ENCODE results near the gene HIP1.

HIP1 gene

DNA sequence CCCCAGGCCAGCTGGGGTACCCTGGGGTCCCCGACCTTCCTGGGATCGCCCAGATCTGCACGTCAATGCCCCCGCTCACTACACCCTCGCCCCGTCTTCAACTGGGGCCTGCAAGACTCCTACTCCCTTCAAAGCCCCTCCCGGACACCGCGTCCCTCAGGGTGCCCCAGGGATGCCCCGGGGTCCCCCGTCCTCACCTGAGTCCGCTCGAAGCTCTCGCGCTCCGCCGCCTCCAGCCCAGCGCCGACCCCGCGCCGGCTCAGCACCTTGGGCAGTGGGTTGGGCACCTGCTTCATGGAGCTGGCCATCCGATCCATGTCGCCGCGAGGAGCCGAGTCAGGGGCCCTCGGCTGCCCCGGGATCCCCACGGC lies at the start of gene HIP1:
Gene HIP1 (minus strand): TSS at position 338 of the 371 bp plus-strand sequence. CDS start 21 bp downstream, at position 317.
- TF ChIP-seq GATA3 (IDR thresholded peaks at IDR 0.05; ENCODE audit: low read depth, low read length), result no peak
- no peak for TF ChIP-seq GATA2 (IDR thresholded peaks at IDR 0.05; ENCODE audit: low read depth, low read length)

DNA sequence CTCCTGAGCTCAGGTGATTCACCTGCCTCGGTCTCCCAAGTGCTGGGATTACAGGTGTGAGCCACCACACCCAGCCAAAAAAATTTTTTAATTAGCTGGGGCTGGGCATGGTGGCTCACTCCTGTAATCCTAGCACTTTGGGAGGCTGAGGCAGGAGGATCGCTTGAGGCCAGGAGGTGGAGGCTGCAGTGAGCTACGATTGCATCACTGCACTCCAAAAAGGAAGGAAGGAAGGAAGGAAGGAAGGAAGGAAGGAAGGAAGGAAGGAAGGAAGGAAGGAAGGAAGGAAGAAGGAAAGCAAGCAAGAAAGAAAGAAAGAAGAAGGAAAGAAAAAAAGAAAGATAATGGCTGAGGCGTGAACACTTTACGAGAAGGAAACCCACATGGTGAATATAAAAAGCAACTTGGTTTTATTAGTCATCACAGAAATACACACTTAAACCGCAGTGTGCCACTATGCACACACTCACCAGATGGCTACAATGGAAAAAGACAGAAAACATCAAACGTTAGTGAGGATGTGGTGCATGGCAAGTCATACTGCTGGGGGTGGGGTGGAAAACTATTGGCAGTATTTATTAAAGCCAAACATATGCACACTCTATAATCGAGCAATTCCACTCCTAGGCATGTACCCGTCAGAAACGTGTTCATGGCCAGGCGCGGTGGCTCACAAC lies 37.7 kb upstream of the HIP1 start:
- no peak for TF ChIP-seq GATA2 (IDR thresholded peaks at IDR 0.05; ENCODE audit: low read depth, low read length)
- TF ChIP-seq GATA3 (IDR thresholded peaks at IDR 0.05; ENCODE audit: low read depth, low read length), result no peak

DNA sequence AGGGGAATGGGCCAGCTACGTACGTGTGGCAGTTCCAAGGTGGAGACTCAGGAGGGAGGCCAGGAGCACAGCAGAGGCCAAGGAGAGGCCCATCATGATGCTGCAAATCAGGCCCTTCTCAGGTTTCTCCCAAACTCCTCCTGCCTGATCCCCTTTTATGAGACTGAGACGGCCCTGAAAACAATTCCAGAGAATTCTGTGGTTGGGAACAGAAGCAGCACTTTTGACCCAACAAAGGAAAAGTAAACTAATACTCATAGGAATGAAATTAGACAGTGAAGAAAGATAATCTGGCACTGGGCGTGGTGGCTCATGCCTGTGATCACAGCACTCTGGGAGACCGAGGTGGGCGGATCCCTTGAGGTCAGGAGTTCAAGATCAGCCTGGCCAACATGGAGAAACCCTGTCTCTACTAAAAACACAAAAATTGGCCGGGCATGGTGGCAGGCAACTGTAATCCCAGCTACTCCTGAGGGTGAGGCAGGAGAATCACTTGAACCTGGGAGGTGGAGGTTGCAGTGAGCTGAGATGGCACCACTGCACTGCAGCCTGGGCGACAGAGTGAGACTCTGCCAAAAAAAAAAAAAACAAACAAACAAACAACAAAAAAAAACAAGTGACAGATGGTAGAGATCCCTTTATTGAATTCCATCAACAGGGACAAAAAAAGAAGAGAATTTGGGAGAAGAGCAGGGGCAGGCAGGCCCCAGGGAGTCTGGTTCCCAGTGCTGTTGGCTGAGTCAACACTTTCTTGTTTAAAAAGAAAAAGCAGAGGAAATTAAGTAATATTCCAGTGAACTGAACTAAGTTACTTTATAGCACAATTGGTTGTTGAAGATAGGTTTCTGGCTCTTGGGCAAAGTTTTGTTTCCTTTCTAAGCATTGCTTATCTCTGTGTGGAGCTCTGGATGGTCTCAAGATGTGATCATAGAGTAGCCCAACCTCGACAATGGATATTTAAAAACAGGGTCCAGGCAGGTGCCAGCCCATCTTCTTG lies 33.6 kb upstream of the HIP1 start, which contains the start of gene CCL26:
Gene CCL26 (minus strand): TSS at position 131 of the 997 bp plus-strand sequence. CDS start 35 bp downstream, at position 96.
- no peak for TF ChIP-seq GATA2 (IDR thresholded peaks at IDR 0.05; ENCODE audit: low read depth, low read length)
- TF ChIP-seq GATA3 (IDR thresholded peaks at IDR 0.05; ENCODE audit: low read depth, low read length), result no peak

DNA sequence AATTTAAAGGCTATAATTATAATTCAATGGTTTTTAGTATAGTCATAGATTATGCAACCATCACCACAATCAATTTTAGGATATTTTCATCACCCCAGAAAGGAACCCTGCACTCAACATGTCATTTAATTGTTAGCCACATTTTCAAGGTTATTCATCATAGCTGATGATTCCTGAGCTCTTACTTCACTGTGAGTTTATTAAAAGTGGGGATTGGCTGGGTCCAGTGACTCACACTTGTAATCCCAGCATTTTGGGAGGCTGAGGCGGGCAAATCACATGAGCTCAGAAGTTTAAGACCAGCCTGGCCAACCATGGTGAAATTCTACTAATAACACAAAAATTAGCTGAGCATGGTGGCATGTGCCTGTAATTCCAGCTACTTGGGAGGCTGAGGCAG lies 32.5 kb upstream of the HIP1 start:
- TF ChIP-seq GATA3 (IDR thresholded peaks at IDR 0.05; ENCODE audit: low read depth, low read length) (no peak), GATA2 (IDR thresholded peaks at IDR 0.05; ENCODE audit: low read depth, low read length) (no peak)

DNA sequence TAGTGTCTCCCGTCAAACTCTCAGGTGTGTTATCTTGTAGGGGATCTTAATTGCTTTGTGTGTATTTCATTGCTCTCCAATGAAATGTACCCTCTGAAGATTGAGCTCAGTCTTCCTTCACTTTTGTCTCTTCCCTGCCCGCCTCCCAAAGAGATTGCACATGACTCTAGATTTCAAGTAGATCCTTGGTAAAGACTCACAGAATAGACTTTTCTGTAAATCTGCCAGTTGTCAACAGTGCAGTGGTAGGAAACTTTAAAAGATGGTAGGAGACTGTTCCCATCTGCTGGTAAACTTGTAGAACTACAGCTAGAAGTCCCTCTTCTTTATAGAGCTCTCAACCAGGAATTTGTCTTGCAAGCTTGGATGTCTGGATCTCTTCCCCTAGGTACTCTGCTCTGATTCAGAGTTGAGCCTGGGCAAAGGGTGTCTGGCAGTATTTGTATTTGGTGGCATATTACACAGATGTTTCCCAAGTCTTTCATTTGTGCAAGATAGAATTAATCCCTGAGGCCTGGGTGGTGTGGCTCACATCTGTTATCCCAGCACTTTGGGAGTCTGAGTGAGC lies 23.7 kb upstream of the HIP1 start:
- TF ChIP-seq GATA3 (IDR thresholded peaks at IDR 0.05; ENCODE audit: low read depth, low read length) (peak; percentile 69; the same call in 1 of the 2 replicates), GATA2 (IDR thresholded peaks at IDR 0.05; ENCODE audit: low read depth, low read length) (peak; percentile 89)

DNA sequence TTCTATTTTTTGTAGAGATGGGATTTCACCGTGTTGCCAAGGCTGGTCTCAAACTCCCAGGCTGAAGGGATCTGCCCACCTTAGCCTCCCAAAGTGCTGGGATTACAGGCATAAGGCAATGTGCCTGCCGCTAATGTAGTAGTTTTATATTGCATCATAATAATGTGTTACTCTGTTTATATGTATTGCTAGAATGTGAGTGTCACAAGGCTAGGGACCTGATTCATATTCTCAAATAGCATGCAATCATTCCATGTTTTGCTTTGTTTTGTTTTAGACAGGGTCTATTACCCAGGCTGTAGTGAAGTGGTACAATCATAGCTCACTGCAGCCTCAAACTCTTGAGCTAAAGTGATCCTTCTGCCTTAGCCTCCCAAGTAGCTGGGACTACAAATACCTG lies 19.8 kb upstream of the HIP1 start:
- TF ChIP-seq GATA3 (IDR thresholded peaks at IDR 0.05; ENCODE audit: low read depth, low read length) (no peak), GATA2 (IDR thresholded peaks at IDR 0.05; ENCODE audit: low read depth, low read length) (no peak)

DNA sequence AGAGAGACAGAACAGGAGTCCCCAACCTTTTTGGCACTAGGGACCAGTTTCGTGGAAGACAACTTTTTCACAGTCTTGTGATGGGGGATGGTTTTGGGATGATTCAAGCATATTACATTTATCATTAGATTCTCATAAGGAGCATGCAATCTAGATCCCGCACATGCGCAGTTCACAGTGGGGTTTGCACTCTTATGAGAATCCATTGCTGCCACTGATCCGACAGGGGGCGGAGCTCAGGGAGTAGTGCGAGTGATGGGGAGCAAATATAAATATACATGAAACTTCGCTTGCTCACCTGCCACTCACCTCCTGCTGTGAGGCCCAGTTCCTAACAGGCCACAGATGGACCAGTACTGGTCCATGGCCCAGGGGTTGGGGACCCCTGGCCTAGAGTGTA lies 19.1 kb upstream of the HIP1 start:
- TF ChIP-seq GATA2 (IDR thresholded peaks at IDR 0.05; ENCODE audit: low read depth, low read length), result no peak
- TF ChIP-seq GATA3 (IDR thresholded peaks at IDR 0.05; ENCODE audit: low read depth, low read length), result no peak

DNA sequence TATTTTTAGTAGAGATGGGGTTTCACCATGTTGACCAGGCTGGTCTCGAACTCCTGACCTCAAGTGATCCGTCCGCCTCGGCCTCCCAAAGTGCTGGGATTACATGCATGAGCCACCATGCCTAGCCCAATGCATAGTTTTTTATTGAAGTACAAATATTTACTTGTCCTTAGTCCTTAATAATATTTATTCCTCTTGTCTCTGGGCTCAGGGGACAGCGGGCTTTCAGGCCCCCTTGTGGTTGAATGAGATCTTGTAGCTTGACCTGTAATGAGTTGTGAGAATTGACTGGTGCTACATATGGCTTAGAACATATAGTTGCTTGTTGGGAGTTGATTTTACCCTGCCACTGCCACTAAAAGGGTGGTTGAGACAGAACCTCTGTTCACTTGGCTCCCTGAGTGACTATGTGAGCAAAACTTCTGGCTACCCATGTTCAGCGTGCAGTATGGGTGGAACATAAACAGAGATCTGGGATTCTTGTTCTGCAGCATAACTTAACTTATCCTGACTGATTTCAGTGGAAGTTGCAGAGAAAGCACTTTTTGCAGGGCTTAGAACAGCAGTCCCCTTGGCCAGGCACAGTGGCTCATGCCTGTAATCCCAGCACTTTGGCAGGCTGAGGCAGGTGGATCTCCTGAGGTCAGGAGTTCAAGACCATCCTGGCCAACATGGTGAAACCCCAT lies 18.4 kb upstream of the HIP1 start:
- TF ChIP-seq GATA2 (IDR thresholded peaks at IDR 0.05; ENCODE audit: low read depth, low read length) (no peak), GATA3 (IDR thresholded peaks at IDR 0.05; ENCODE audit: low read depth, low read length) (no peak)

DNA sequence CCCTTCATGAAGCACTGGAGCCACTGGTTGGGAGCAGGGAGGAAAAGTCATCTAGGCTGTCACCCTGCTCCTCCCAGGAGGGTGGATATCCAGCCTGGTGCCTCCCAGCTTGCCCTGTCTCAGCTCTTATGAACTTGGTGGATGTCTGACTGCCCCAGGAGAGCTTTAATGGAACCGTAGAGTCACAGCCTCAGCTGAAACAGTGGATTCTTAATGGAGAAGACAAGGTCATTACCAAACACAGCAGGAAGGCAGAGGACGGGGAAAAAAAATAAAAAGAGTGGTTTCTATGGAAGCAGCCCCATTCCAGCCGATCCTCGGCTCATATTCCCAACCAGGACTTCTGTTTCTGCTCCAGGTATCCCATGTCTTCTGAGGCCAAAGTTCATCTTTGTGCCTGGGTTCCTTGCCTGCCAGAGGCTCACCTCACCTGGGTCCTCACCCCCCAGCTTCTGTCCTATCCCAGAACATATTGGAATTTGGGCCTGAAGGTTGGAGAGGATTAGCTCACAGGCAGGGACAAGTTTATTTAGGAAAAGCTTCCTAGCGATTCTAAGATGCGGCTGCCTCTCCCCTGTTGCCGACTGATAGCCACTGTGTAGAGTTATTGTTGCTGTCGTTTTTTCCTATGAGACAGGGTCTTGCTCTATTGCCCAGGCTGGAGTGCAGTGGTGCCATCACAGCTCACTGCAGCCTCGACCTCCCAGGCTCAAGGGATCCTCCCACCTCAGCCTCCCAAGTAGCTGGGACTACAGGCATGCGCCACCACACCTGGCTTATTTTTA lies 17.7 kb upstream of the HIP1 start:
- TF ChIP-seq GATA3 (IDR thresholded peaks at IDR 0.05; ENCODE audit: low read depth, low read length) (no peak), GATA2 (IDR thresholded peaks at IDR 0.05; ENCODE audit: low read depth, low read length) (no peak)

DNA sequence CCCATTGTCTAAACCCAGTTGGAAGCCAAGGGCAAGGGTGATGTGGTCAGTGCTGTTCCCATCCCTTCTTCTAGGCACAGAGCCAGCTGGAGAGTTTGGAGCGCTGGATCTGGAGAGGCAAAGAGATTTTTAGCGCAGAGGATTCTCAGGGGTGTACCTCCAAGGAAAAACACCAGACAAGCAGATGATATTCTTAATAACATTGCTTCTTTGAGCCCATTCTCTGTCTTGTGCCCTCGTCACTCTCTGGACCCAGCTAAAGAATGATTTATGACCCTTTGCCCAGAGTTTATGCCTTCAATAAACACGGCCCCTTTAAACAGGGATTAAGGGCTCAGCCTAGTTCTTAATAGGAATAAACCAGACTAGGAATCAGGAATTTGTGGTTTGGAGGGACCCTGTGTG lies 4.7 kb upstream of the HIP1 start:
- TF ChIP-seq GATA2 (IDR thresholded peaks at IDR 0.05; ENCODE audit: low read depth, low read length) (no peak), GATA3 (IDR thresholded peaks at IDR 0.05; ENCODE audit: low read depth, low read length) (no peak)

DNA sequence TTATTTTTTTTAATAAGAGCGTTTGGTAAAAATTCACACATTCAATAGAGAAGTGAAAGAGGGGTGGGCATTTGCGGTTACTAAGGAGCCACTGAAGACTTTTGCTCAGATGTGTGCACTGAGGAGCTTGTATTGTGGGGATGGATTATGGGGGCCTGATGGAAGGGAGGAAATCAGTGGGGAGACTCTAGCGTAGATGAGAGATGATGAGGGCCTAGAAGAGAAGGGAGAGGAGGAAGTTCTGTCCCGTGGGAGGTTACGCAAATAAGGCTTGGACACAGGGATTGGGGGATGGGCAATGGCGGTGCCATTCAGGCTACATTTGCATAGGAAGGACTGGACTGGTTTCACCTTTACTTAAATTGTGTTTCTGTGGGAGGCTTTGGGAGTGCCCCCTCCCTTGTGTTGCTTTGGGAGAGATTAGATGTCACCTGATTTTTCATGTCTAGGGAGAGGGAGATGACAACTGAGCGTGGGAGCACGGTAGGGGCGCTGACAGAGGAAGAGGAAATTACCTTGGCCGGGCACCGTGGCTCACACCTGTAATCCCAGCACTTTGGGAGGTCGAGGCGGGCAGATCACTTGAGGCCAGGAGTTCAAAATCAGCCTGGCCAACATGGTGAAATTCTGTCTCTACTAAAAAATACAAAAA lies 2.2 kb upstream of the HIP1 start:
- TF ChIP-seq GATA2 (IDR thresholded peaks at IDR 0.05; ENCODE audit: low read depth, low read length), result no peak
- no peak for TF ChIP-seq GATA3 (IDR thresholded peaks at IDR 0.05; ENCODE audit: low read depth, low read length)

DNA sequence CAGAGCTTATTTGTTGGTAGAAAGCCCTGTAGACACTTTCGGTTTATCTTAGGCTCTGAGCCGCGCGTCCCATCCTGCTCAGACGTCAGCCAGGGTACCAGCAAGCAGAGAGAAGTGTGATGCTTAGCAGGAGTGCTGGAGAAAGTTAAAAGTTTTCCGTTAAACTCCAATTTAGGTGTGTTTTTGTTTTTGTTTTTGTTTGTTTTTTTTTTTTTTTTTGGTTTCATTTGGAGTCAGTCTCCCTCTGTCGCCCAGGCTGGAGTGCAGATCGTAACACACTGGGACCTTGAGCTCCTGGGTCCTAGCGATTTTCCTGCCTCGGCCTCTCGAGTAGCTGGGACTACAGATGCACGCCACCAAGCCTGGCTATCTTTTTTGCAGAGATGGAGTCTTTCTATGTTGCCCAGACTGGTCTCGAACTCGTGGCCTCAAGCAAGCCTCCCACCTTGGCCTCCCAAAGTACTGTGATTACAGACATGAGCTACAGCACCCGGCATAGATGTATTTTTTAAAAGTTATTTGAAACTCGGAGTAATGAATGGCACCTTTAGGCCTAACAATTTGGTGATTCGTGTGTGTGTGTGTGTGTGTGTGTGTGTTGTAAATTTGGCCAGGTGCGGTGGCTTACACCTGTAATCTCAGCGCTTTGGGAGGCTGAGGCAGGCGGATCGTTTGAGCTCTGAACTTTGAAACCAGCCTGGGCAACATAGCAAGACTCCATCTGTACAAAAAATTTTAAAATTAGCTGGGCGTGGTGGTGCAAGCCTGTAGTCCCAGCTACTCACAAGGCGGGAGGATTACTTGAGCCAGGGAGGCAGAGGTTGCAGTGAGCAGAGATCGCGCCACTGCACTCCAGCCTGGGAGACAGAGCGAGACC lies 1.3 kb upstream of the HIP1 start:
- TF ChIP-seq GATA3 (IDR thresholded peaks at IDR 0.05; ENCODE audit: low read depth, low read length) (no peak), GATA2 (IDR thresholded peaks at IDR 0.05; ENCODE audit: low read depth, low read length) (no peak)

Data from SH-SY5Y (cell line).